GM12878 (cell line): ENCODE results near the gene ATG14. TPM values are rescaled to one million over a fixed set of nuclear protein-coding genes. Genes with fewer than 3 reads are reported as not detected.

Experiments used
- BACH1 ChIP-seq: fragments of 450-650 bp; IDR thresholded peaks from 2 replicates; pipeline ENCODE4 v1.6.1; 2017; ENCODE audit warnings: mild to moderate bottlenecking, borderline replicate concordance
- CHD4 ChIP-seq: fragments of 200-600 bp; sonication (generic); IDR thresholded peaks from 2 replicates; pipeline ENCODE4 v1.6.1; 2016; ENCODE audit warnings: mild to moderate bottlenecking
- EZH2 ChIP-seq: IDR thresholded peaks from 2 replicates; pipeline ENCODE4 v1.6.1; 2012; ENCODE audit warnings: low read depth, mild to moderate bottlenecking, control low read depth, inconsistent platforms, low read length, borderline replicate concordance; ENCODE audit not compliant: control insufficient read depth
- IRF4 ChIP-seq: IDR thresholded peaks from 2 replicates; pipeline ENCODE4 v1.6.1; 2011; ENCODE audit warnings: low read depth, low read length
- KDM1A ChIP-seq: fragments of 200-600 bp; sonication (generic); IDR thresholded peaks from 2 replicates; pipeline ENCODE4 v1.6.1; 2016; ENCODE audit warnings: borderline replicate concordance
- MYC ChIP-seq: IDR thresholded peaks from 2 replicates; pipeline ENCODE4 v1.6.1; 2011; ENCODE audit warnings: mild to moderate bottlenecking, low read length, moderate library complexity, inconsistent platforms; ENCODE audit not compliant: insufficient read depth, insufficient replicate concordance, insufficient read length, severe bottlenecking
- NFIC ChIP-seq: IDR thresholded peaks from 2 replicates; pipeline ENCODE4 v1.6.1; 2012; ENCODE audit warnings: low read depth, mild to moderate bottlenecking, inconsistent platforms, low read length, moderate library complexity
- NR2F1 ChIP-seq: fragments of 450-650 bp; conservative IDR thresholded peaks from 2 replicates; pipeline ENCODE4 v1.6.1; 2017; ENCODE audit warnings: mild to moderate bottlenecking
- SMAD5 ChIP-seq: IDR thresholded peaks from 2 replicates; pipeline ENCODE4 v1.6.1; 2016; ENCODE audit warnings: antibody characterized with exemption, low read depth
- SMARCA5 ChIP-seq: fragments of 450-650 bp; IDR thresholded peaks from 2 replicates; pipeline ENCODE4 v1.6.1; 2017; ENCODE audit warnings: mild to moderate bottlenecking
- SP1 ChIP-seq: IDR thresholded peaks from one replicate; pipeline ENCODE4 v1.6.1; 2011; ENCODE audit warnings: low read depth, low read length
- SREBF2 ChIP-seq: IDR thresholded peaks from 2 replicates; pipeline ENCODE4 v1.6.1; 2012; ENCODE audit warnings: mild to moderate bottlenecking, low read length
- TCF12 ChIP-seq: IDR thresholded peaks from 2 replicates; pipeline ENCODE4 v1.6.1; 2011; ENCODE audit warnings: low read depth, mild to moderate bottlenecking, low read length
- YY1 ChIP-seq: IDR thresholded peaks from 2 replicates; pipeline ENCODE4 v1.6.1; 2011; ENCODE audit warnings: low read depth, mild to moderate bottlenecking, low read length
- ZNF274 ChIP-seq: IDR thresholded peaks from one replicate; pipeline ENCODE4 v1.8.0; 2011; ENCODE audit not compliant: insufficient read length, insufficient read depth
- ZZZ3 ChIP-seq: IDR thresholded peaks from 2 replicates; pipeline ENCODE4 v1.6.1; 2011; ENCODE audit warnings: low read depth; ENCODE audit not compliant: control insufficient read depth, insufficient read length
- polyA plus RNA-seq, 11 experiments: library from polyadenylated mRNA; depleted of rRNA in 4 of 11; unstranded in 6 of 11; stranded (reverse) in 5 of 11; fragments of >200 nt; fragmentation: Nextera tagmentation in 4 of 11; fragmentation: Illumina TruSeq in 1 of 11; extraction: Ambion mirVana in 4 of 11; extraction: Trizol in 1 of 11; gene quantifications; 1 replicate in 1 of 11; 2 replicates in 10 of 11; pipeline versions ENCODE4 v1.2.1 to v1.2.3, GENCODE V29; 2011 to 2016; ENCODE audit warnings: inconsistent platforms in 2 of 11, missing spikeins in 2 of 11, low read depth in 1 of 11
- total RNA-seq, 4 experiments: library from RNA; depleted of rRNA in 3 of 4; stranded (reverse); fragments of >200 nt in 3 of 4; fragmentation: Illumina TruSeq in 1 of 4; extraction: Trizol in 1 of 4; gene quantifications; 2 replicates each; pipeline versions ENCODE4 v1.2.1 to v1.2.3, GENCODE V29; 2013 to 2021
- TF ChIP-seq, protein P1 (sequence below): fragments of 450-650 bp; IDR thresholded peaks from 2 replicates; pipeline ENCODE4 v1.6.1; 2017; ENCODE audit warnings: antibody characterized with exemption, mild to moderate bottlenecking, moderate library complexity
- TF ChIP-seq, protein P2 (sequence below): fragments of 450-650 bp; IDR thresholded peaks from 2 replicates; pipeline ENCODE4 v1.6.1; 2016; ENCODE audit warnings: mild to moderate bottlenecking
- TF ChIP-seq, protein P3 (sequence below): IDR thresholded peaks from 2 replicates; pipeline ENCODE4 v1.6.1; 2011; ENCODE audit warnings: low read depth, mild to moderate bottlenecking, low read length, moderate library complexity, borderline replicate concordance; ENCODE audit errors: extremely low read depth
- TF ChIP-seq, protein P4 (sequence below): fragments of 450-650 bp; IDR thresholded peaks from 2 replicates; pipeline ENCODE4 v1.6.1; 2017; ENCODE audit warnings: mild to moderate bottlenecking
- TF ChIP-seq, protein P5 (sequence below): fragments of 450-650 bp; IDR thresholded peaks from 2 replicates; pipeline ENCODE4 v1.6.1; 2017; ENCODE audit warnings: mild to moderate bottlenecking, low read depth, inconsistent platforms; ENCODE audit not compliant: poor library complexity, severe bottlenecking
- TF ChIP-seq, protein P6 (sequence below): IDR thresholded peaks from 2 replicates; pipeline ENCODE4 v1.6.1; 2011; ENCODE audit warnings: borderline replicate concordance, low read depth, mild to moderate bottlenecking, moderate library complexity, low read length; ENCODE audit not compliant: insufficient read depth, poor library complexity, severe bottlenecking

The ATG14 gene
- total and polyA plus RNA-seq, 10 of the 15 experiments (the other 5 are each of a cell fraction or from before 2014, with no cell fraction given), result 1.1 to 6.4 (median 5.0) TPM

DNA sequence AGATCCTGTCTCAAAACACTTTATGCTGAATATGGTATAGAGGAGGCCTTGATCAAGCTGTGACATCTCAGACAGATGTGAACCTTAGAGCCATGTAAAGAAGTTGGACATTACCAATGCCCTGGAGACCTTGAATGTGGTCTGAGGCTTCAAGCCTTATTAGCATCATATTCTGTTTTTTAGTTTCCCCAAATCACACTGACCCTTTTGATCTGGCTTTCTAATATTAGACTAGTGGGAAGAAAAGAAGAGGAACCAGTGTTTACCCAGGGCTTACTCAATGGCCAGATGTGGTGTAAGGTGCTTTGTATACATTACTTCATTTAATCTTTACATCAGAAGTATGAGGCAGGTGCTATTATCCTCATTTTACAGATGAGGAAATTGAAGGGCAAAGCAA is 39.4 kb upstream of the ATG14 start (continued):
- TF ChIP-seq, protein P1, sequence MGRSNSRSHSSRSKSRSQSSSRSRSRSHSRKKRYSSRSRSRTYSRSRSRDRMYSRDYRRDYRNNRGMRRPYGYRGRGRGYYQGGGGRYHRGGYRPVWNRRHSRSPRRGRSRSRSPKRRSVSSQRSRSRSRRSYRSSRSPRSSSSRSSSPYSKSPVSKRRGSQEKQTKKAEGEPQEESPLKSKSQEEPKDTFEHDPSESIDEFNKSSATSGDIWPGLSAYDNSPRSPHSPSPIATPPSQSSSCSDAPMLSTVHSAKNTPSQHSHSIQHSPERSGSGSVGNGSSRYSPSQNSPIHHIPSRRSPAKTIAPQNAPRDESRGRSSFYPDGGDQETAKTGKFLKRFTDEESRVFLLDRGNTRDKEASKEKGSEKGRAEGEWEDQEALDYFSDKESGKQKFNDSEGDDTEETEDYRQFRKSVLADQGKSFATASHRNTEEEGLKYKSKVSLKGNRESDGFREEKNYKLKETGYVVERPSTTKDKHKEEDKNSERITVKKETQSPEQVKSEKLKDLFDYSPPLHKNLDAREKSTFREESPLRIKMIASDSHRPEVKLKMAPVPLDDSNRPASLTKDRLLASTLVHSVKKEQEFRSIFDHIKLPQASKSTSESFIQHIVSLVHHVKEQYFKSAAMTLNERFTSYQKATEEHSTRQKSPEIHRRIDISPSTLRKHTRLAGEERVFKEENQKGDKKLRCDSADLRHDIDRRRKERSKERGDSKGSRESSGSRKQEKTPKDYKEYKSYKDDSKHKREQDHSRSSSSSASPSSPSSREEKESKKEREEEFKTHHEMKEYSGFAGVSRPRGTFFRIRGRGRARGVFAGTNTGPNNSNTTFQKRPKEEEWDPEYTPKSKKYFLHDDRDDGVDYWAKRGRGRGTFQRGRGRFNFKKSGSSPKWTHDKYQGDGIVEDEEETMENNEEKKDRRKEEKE, result no peak
- TF ChIP-seq, protein P2, sequence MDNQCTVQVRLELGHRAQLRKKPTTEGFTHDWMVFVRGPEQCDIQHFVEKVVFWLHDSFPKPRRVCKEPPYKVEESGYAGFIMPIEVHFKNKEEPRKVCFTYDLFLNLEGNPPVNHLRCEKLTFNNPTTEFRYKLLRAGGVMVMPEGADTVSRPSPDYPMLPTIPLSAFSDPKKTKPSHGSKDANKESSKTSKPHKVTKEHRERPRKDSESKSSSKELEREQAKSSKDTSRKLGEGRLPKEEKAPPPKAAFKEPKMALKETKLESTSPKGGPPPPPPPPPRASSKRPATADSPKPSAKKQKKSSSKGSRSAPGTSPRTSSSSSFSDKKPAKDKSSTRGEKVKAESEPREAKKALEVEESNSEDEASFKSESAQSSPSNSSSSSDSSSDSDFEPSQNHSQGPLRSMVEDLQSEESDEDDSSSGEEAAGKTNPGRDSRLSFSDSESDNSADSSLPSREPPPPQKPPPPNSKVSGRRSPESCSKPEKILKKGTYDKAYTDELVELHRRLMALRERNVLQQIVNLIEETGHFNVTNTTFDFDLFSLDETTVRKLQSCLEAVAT, result no peak
- TF ChIP-seq SREBF2, result no peak
- TF ChIP-seq NR2F1, result peak; percentile 56; the same call in 1 of the 2 replicates
- no peak for TF ChIP-seq TCF12
- TF ChIP-seq NFIC, result peak; percentile 60; the same call in 1 of the 2 replicates
- TF ChIP-seq, protein P3, sequence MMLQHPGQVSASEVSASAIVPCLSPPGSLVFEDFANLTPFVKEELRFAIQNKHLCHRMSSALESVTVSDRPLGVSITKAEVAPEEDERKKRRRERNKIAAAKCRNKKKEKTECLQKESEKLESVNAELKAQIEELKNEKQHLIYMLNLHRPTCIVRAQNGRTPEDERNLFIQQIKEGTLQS, result no peak
- no peak for TF ChIP-seq ZNF274
- TF ChIP-seq ZZZ3, result no peak
- no peak for TF ChIP-seq EZH2
- TF ChIP-seq, protein P4, sequence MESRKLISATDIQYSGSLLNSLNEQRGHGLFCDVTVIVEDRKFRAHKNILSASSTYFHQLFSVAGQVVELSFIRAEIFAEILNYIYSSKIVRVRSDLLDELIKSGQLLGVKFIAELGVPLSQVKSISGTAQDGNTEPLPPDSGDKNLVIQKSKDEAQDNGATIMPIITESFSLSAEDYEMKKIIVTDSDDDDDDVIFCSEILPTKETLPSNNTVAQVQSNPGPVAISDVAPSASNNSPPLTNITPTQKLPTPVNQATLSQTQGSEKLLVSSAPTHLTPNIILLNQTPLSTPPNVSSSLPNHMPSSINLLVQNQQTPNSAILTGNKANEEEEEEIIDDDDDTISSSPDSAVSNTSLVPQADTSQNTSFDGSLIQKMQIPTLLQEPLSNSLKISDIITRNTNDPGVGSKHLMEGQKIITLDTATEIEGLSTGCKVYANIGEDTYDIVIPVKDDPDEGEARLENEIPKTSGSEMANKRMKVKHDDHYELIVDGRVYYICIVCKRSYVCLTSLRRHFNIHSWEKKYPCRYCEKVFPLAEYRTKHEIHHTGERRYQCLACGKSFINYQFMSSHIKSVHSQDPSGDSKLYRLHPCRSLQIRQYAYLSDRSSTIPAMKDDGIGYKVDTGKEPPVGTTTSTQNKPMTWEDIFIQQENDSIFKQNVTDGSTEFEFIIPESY, result no peak
- TF ChIP-seq SMAD5, result no peak
- TF ChIP-seq, protein P5, sequence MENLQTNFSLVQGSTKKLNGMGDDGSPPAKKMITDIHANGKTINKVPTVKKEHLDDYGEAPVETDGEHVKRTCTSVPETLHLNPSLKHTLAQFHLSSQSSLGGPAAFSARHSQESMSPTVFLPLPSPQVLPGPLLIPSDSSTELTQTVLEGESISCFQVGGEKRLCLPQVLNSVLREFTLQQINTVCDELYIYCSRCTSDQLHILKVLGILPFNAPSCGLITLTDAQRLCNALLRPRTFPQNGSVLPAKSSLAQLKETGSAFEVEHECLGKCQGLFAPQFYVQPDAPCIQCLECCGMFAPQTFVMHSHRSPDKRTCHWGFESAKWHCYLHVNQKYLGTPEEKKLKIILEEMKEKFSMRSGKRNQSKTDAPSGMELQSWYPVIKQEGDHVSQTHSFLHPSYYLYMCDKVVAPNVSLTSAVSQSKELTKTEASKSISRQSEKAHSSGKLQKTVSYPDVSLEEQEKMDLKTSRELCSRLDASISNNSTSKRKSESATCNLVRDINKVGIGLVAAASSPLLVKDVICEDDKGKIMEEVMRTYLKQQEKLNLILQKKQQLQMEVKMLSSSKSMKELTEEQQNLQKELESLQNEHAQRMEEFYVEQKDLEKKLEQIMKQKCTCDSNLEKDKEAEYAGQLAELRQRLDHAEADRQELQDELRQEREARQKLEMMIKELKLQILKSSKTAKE, result no peak
- no peak for TF ChIP-seq KDM1A
- TF ChIP-seq IRF4, result no peak
- no peak for TF ChIP-seq MYC
- TF ChIP-seq YY1, result no peak
- no peak for TF ChIP-seq SP1
- TF ChIP-seq CHD4, result no peak
- TF ChIP-seq, protein P6, sequence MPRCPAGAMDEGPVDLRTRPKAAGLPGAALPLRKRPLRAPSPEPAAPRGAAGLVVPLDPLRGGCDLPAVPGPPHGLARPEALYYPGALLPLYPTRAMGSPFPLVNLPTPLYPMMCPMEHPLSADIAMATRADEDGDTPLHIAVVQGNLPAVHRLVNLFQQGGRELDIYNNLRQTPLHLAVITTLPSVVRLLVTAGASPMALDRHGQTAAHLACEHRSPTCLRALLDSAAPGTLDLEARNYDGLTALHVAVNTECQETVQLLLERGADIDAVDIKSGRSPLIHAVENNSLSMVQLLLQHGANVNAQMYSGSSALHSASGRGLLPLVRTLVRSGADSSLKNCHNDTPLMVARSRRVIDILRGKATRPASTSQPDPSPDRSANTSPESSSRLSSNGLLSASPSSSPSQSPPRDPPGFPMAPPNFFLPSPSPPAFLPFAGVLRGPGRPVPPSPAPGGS, result no peak
- no peak for TF ChIP-seq SMARCA5
- no peak for TF ChIP-seq BACH1
